A673 (cell line): ENCODE results near the gene SFT2D2.

ENCODE experiments used
- EZH2 ChIP-seq: fragments of 200-600 bp; sonication (generic); IDR thresholded peaks from 2 replicates; pipeline ENCODE4 v1.6.1; 2017; ENCODE audit warnings: borderline replicate concordance, low read depth, mild to moderate bottlenecking, mixed read lengths, antibody characterized with exemption, low read length; ENCODE audit not compliant: poor library complexity, severe bottlenecking
- TF ChIP-seq, protein P1 (sequence below): fragments of 300-800, 200-600 bp; sonication (generic); conservative IDR thresholded peaks from 2 replicates; pipeline ENCODE4 v1.5.1; 2017; ENCODE audit warnings: low read depth, mild to moderate bottlenecking, antibody characterized with exemption, low read length, moderate library complexity, mixed read lengths

DNA sequence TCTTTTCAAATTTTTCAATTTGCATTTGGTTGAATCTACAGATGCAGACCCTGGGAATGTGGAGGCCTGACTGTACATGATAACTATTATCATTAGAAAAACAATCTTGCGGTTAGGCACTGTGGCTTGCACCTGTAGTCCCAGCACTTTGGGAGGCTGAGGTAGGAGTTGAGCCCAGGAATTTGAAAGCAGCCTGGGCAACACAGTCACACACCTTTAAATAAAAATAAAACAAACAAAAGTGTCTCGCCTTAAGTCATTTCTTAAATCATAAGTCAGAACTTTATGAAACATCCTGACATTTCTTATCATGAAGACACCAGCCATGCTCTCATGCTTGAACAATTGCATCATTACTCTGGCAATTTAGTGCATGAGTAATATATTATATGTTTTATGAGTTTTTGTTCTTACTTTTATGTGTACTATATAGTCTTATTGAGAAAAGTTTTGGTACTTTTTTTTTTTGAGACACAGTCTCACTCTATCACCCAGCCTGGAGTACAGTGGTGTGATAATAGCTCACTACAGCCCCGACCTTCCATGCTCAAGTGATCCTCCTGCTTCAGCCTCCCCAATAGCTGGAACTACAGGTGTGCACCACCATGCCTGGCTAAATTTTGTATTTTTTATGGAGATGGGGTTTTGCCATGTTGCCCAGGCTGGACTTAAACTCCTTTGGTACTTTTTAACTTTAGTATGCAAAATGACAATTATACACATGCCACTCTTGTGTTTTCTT, 62.7 kb downstream of the SFT2D2 start:
- TF ChIP-seq, protein P1, sequence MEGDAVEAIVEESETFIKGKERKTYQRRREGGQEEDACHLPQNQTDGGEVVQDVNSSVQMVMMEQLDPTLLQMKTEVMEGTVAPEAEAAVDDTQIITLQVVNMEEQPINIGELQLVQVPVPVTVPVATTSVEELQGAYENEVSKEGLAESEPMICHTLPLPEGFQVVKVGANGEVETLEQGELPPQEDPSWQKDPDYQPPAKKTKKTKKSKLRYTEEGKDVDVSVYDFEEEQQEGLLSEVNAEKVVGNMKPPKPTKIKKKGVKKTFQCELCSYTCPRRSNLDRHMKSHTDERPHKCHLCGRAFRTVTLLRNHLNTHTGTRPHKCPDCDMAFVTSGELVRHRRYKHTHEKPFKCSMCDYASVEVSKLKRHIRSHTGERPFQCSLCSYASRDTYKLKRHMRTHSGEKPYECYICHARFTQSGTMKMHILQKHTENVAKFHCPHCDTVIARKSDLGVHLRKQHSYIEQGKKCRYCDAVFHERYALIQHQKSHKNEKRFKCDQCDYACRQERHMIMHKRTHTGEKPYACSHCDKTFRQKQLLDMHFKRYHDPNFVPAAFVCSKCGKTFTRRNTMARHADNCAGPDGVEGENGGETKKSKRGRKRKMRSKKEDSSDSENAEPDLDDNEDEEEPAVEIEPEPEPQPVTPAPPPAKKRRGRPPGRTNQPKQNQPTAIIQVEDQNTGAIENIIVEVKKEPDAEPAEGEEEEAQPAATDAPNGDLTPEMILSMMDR, result no peak
- TF ChIP-seq EZH2, result no peak
